ENCODE measurements around the gene PRICKLE3.
"Not testable (repeated sequence)": the region's sequence is repeated elsewhere in the genome, so short reads cannot be mapped to it uniquely, and the experiment has no call there.

PRICKLE3 gene

GRCh38 chrX:49183701-49184281 is 2.4 kb downstream of the PRICKLE3 start:
- no peak for DNase-seq

DNA sequence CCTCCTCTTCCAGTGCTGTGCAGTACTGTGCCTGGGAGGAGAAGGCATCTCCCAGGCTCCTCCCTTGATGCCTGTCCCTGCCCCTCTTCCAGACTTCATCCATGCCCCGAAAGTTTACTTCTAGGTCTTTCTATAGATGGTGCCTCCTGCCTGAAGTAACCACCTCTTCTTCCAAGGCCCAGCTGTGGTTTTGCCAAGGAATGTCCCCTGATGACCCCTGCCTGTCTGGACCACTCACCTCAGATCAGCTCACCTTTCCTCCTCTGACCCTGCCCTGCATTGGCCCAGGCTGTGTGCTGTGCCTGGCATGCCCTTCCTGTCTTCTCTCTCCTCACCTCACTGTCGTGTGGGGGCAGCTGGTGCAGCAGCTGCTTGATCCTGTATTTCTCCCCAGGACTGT is 6.8 kb downstream of the PRICKLE3 start:
- DNase-seq, result no peak

DNA sequence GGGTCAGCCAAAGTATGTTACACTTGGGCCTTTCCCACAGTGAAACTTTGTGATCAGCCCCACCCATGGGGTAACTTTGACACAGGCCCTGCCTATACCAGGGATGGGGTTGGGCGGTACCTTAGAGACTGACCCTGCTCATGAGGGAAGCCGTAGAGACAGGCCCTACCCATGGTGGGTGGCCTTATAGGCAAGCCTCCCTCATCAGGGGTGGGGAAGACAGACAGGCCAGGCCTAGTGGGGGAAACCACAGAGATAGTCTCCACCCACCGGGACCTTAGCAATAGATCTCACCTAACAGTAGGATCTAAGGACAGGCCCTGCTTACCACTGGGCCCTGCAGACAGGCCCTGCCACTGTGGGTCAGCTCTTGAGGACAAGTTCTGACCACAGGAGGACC is 7.6 kb downstream of the PRICKLE3 start:
- no peak for DNase-seq

DNA sequence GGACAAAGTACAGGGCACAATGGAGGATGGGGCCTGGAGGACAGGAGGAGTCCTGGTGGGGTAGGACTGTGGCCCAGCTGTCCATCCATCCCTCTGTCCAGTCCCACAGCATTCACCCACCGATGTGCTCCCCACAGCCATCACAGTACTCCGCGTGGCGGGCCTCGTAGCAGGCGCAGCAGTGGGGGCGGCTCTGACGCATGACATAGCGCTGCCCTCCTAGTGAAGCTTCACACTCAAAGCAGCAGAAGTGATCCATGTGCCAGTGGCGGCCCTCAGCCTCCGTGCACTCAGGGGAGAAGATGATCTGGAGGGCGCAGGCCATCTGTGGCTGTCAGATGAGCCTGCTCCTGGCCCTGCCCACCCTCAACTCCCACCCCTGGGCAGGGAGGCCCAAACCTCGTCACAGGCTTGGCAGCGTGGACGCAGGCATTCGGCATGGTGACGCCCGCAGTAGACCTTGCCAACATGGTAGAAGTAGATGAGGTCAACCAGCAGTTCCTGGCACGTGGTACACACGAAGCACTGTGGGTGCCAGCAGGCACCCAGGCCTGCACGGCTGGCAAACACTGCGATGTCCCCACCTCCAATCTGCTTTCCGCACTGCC is 8.2 kb downstream of the PRICKLE3 start:
- DNase-seq, result no peak

- no peak for DNase-seq
Observed at GRCh38 chrX:49177338-49177833, 8.8 kb downstream of the PRICKLE3 start.

- DNase-seq, result no peak
Observed at GRCh38 chrX:49176421-49177326, 9.5 kb downstream of the PRICKLE3 start.

DNA sequence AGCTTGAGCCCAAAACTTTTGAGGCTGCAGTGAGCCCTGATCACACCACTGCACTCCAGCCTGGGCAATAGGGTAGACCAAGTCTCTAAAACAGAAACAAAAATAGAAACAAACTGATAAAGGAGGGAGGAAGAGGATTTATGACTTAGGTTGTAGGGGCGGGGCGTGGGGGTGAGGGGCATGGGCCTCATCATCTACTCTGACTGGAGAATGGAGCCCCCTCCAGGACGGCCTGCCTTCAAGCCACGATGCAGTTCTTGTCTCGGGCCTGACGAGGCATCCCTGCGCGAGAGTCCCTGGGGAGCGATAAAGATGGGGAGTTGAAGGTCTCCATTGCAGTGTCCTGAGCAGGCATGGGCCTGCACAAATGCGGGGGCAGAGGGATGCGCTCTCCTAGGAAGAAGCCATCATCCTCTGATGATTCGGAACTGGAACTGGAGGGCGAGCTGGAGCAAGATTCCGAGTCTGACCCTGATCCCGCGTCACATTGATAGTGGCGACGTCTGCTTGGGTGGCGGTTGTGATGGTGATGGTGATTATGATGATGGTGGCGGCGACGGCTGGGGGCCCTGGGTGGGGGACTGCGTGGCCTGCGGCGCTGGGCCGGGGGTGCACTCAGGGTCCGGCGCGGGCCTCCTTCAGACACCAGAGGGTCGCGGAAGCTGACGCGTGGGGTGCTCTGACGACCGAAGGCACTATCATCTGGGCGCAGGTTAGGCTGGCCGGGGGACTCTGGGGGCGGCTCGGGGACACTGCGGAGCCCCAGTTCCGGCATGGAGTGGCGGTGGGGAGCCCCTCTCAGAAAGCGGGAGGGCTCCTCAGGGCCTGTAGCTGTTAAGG is 10.5 kb downstream of the PRICKLE3 start:
- DNase-seq, result no peak

DNA sequence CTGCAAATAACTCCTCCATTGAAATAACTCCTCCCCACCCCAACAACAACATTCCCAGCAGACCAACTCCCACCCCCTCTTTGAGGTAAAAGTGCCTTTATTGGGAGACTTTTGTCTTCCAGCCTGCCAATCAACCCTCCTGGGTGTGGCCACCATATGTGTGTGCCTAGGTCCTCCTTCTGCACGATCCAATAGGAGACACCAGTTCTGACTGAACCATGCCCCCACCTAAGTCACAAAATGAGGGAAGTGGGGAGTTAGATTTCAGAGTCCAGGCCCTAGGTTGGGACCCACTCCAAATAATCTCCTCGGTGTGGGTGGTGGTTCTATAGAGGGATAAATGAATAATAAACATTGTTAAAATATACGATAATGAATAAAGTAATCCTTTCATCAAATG is 11.4 kb downstream of the PRICKLE3 start:
- DNase-seq, result no peak

DNA sequence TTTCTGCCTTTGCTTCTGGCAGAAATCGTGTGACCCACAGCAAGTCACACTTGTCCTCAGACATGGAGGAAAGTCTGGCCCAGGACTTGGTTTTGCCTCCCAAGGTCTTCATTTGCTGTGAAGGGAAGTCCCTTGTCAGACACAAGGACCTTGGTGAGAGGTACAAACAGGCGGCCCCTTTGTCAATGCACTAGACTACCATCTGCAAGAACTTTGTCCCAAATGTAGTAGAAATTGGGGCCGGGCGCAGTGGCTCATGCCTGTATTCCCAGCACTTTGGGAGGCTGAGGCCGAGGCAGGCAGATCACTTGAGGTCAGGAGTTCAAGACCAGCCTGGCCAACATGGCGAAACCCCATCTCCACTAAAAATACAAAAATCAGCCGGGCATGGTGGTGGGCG is 12.6 kb downstream of the PRICKLE3 start:
- not testable (repeated sequence) for DNase-seq

DNA sequence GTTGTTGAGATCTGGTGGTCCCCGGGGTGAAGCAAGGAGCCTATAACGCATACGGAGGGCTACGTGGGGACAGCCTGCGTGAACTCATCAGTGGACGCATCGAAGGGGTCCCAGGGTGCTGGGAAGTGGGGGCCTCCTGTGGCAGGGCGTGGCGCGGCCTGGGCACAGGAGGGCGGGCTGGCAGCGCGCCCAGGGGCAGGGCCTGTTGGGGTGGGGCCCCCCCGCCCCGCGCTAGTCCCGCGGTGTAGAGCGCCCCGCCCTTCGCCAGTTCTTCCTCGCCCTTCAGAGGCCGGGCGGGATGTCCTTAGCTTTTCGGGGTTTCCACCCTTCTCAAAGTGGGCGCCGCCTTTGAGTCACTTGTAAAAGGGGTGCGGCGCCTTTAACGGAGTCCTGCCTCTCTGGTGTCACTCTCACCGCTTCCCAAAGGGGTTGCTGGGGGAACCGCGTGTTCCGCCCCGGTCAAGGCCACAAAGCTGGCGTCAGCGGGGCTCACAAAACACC is 13.8 kb downstream of the PRICKLE3 start:
- peak in 14 of 56 donors; percentile 0 to 46 (median 11) for DNase-seq

GRCh38 chrX:49171752-49172279 is 14.4 kb downstream of the PRICKLE3 start, which contains the start of gene PLP2:
Gene PLP2, plus strand, starts transcription at chrX:49171898. Its CDS starts 103 bp downstream, at chrX:49172001.
- DNase-seq, result peak in 6 of 56 donors; percentile 0 to 26 (median 3)

DNA sequence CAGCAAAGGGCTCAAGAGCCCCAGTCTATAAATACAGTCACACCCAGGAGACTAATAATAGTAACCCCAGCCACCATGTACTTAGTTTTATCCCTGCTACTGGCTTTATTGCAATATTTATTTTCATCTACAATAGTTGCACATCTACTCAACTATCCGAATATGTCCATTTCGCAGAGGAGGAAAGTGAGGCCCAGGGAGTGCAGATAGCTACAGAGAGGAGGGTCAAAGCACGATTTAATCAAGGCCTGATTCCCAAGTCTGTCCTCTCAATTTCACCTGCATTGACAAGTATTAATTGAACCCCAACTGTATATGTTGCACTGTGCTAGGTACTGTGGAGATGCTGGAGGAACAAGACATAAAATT is 18.4 kb downstream of the PRICKLE3 start:
- DNase-seq, result no peak

- peak in 23 of 56 donors; percentile 0 to 51 (median 14) for DNase-seq
Observed at GRCh38 chrX:49166914-49167739, 19.0 kb downstream of the PRICKLE3 start.

DNA sequence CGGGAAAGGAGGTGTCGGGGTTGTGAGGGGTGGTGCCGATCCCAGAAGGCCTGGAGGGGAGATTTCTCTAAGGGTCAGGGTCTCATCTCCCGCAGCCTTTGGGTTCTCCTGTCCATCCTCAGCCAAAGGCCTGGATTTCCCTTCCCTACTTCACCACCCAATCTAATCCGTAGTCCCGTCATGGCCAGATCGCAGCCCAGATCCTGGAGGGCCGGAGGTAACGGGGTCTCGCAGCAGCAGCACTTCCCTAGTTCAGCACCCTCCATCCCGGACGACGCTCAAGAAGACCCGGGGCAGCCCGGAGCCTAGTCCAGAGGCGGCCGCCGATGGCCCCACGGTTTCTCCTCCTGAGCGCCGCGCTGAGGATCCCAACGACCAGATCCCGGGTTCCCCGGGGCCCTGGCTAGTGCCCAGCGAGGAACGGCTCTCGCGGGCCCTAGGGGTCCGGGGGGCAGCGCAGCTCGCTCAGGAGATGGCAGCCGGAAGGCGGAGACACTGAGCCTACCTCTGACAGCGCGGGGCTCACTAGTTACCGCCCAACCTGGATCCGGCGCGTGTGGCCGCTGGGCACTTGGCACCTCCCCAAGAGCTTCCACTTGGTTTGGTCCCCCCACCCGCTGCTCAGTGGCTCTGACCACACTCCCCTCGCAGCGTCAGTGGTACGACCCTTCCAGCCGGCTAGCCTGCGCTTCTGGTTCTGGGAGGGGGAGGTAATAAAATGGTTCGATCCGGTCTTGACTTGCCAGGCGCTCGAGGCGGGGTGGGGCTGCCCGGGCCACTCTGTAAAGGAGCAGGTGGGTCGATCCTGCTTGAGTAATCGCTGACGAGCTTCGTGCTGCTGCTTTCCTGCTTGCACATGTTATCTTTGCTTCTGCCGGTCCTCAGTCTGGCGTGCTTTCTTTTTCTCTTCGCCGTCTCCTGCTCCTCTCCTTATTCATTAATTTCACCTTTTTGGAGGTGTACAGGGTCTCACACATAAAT is 20.0 kb downstream of the PRICKLE3 start:
- DNase-seq, result peak in 46 of 56 donors; percentile 1 to 75 (median 39)

DNA sequence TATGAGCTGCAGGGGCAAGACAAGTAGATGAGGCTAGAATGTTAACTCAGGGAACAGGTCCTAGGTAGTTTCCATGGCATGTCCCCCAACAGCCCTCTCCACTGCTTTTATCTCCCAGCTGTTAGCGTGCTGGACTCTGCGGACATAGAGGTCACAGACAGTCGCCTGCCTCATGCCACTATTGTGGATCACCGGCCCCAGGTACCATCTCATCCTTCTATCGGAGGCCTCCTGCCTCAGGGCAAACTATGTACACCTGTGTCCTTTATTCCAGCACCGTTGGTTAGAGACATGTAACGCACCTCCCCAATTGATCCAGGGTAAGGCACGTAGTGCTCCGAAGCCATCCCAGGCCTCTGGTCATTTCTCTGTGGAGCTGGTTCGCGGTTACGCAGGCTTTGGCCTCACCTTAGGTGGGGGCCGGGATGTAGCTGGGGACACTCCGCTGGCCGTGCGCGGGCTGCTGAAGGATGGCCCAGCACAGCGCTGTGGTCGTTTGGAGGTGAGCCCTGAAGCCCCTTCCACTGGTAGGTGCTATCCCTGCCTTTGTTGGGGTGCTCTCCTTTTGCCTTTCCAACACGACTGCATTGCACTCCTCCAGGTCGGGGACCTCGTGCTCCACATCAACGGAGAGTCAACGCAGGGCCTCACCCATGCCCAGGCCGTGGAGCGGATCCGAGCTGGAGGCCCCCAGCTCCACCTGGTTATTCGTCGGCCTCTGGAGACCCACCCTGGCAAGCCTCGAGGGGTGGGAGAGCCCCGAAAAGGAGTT is 21.4 kb downstream of the PRICKLE3 start:
- no peak for DNase-seq

- DNase-seq, result peak; percentile 12 to 91 (median 80)
Observed at GRCh38 chrX:49163555-49164419, 22.4 kb downstream of the PRICKLE3 start.

DNA sequence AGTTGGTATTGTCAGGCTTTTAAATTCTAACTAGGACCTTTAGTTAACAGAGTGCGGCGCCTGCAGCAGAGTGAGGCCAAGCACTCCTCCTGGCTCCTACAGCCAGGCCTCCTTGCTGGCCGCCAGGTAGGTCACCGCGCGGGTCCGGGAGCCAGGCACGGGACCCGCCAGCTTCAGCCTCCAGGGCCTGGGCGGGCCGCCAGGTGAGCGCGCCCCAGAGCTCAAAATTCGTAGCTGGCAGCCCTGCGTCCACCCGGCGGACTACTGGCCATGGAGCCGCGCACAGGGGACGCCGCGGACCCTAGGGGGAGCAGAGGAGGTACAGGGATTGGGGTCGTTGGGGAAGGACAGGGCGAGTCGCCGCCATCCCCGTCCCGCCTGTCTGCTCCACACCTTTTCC is 23.6 kb downstream of the PRICKLE3 start, which contains the start of gene MAGIX:
Gene MAGIX, plus strand, starts transcription at position 139 of the 400 bp plus-strand sequence. Its CDS starts 132 bp downstream, at position 271.
- DNase-seq, result no peak

All from nucleus accumbens (tissue), 56 donors.